Retinal pigment epithelial cell (primary cell): ENCODE measurements around the gene JMJD8.

Experiments
- DNase-seq: peaks from one replicate; pipeline ENCODE4 v3.0.0-alpha.2; 2010; ENCODE audit warnings: low read depth
- H3K4me3 ChIP-seq: 2 replicates; pipeline ENCODE4 v1.5.1; 2011; ENCODE audit warnings: mild to moderate bottlenecking, low read length, control low read depth, moderate library complexity
- TF ChIP-seq, protein P1 (sequence below): conservative IDR thresholded peaks from 2 replicates; pipeline ENCODE4 v1.5.1; 2011; ENCODE audit warnings: low read depth, low read length, control low read depth, inconsistent platforms

Gene JMJD8

DNA sequence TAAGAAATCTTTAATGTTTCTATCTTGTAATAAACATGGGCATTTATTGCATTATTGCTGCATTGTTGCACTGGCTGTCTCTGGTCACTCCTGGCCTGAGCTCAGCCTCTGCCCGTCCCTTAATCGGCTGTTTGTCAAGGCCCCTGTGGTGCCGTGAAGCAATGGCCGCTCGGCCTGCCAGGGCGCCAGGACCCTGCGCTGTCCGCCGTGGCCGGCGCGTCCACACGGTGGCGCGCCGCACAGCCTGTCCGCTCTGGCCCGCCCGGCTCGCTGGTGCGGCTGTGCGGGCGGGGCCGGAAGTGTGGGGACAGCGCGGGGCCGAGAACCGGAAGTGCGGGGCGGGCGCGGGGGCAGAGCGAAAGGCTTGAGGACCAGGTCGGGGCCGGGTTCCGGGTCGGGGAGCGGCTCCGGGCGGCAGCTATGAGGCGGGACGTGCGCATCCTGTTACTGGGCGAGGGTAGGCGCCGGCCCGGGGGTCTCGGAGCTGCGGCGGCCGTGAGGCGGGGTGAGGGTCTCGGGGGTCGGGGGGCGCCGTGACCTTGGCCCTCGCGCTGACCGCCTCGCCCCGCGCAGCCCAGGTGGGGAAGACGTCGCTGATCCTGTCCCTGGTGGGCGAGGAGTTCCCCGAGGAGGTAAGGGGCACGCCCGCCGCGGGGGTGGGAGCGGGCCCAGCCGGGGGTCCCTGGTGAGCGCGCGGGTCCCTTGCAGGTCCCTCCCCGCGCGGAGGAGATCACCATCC is 16.2 kb downstream of the JMJD8 start, which contains the start of gene RHOT2:
Gene RHOT2 (plus strand): TSS at position 353 of the 739 bp plus-strand sequence. CDS start 68 bp downstream, at position 421.
- H3K4me3 ChIP-seq: peak within 1 kb of the TSS; percentile 82
- peak; percentile 39 for DNase-seq
- TF ChIP-seq, protein P1, sequence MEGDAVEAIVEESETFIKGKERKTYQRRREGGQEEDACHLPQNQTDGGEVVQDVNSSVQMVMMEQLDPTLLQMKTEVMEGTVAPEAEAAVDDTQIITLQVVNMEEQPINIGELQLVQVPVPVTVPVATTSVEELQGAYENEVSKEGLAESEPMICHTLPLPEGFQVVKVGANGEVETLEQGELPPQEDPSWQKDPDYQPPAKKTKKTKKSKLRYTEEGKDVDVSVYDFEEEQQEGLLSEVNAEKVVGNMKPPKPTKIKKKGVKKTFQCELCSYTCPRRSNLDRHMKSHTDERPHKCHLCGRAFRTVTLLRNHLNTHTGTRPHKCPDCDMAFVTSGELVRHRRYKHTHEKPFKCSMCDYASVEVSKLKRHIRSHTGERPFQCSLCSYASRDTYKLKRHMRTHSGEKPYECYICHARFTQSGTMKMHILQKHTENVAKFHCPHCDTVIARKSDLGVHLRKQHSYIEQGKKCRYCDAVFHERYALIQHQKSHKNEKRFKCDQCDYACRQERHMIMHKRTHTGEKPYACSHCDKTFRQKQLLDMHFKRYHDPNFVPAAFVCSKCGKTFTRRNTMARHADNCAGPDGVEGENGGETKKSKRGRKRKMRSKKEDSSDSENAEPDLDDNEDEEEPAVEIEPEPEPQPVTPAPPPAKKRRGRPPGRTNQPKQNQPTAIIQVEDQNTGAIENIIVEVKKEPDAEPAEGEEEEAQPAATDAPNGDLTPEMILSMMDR: peak; percentile 60

DNA sequence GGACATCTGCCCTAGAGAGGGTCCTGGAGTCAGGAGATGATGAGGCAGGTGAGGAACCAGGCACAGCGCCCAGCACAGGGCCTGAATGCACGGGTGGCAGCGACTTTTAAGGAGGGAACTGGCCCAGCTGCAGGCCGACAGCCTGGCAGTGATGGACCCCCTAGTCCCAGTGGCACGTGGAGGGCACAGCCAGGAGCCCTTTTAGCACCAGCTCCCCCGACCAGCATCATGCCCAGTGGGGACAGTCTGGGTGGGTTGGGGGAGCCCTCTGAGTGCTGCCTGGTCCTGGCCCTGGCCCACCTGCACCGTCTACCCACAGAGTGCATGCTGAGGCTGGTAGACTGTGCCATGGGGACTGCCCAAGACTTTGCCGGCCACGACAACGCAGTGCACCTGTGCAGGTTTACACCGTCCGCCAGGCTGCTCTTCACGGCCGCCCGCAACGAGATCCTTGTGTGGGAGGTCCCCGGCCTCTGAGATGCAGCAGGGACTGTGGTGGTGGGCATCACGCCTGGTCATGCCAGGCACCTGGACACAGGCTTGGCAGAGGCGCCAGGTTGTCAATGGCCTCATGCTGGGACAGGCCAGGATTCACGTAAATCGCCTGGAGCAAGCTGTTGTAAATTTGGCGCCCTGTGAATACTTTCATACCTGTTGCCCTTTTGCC is 16.9 kb downstream of the JMJD8 start:
- H3K4me3 ChIP-seq: no peak overlapping the region
- DNase-seq: no peak
- TF ChIP-seq, protein P1: no peak

DNA sequence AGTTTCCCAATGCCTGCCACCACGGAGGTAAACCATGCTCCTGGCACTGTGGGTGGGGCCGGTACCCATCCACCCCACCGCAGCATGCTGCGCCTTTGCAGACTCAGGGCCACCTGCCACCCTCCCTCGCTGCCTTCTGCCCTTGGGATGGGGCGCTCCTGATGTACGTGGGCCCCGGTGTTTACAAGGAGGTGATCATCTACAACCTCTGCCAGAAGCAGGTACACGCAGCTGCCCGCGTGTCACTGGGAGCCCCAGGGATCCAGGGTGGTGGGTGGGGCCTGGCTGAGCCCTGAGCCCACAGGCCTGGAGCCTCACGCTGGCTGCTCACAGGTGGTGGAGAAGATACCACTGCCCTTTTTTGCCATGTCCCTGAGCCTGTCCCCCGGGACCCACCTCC is 17.6 kb downstream of the JMJD8 start:
- TF ChIP-seq, protein P1: no peak
- no peak for DNase-seq
- H3K4me3 ChIP-seq: no peak overlapping the region

DNA sequence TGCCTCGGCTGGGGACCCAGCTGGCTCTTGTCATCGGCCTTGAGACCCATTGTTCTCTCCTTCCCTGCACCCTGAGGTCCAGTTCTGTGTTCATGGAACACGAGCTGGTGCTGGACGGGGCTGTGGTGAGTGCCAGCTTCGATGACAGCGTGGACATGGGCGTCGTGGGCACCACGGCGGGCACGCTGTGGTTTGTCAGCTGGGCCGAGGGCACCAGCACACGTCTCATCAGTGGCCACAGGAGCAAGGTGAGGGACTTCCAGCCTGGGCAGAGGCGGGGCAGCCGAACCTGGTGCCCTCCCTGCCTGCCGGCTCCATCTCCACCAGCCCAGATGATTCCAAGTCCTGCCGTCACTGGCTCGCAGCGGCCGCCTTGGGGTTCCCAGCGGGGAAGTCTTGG is 21.5 kb downstream of the JMJD8 start:
- no peak for DNase-seq

DNA sequence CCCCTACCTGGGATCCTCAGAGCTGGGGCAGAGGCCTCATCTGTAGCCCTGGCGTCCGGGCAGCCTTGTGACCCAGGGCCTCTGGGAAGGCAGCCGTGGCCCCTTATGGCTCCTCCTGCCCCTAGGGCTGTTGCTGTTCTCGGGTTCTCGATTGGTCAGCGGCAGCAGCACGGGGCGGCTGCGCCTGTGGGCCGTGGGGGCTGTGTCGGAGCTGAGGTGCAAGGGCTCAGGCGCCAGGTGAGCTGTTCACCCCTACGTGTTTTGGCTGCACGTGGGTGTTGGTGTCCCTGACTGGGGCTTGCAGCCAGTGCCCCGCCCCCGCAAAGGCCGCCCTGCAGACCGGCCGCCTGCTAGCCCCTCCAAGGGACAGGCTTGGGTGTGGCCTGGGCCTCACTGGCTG is 22.0 kb downstream of the JMJD8 start:
- TF ChIP-seq, protein P1: no peak
- no peak for DNase-seq
- no peak overlapping the region for H3K4me3 ChIP-seq

More for the DNA sequence above, 21.5 kb downstream of the JMJD8 start:
- H3K4me3 ChIP-seq: no peak overlapping the region
- TF ChIP-seq, protein P1: no peak

DNA sequence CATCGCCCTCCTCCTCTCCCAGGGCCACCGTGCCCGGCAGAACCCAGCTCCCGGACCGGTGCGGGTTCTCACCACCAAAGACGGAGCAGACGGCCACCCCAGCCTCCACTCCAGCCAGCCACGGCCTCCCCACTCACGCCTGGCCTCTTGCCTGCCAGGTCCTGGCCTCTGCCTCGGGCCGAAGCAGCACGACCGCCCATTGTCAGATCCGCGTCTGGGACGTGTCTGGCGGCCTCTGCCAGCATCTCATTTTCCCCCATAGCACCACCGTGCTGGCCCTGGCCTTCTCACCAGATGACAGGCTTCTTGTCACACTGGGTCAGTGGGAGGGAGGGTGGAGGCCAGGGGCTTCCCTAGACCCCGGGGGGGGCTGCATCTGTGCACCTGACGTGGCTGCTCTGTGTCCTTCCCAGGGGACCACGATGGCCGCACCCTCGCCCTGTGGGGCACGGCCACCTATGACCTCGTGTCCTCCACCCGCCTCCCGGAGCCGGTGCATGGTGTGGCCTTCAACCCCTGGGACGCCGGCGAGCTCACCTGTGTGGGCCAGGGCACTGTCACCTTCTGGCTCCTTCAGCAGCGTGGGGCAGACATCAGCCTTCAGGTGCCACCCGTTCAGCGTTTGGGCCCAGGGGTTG is 22.8 kb downstream of the JMJD8 start:
- H3K4me3 ChIP-seq: no peak overlapping the region
- DNase-seq: no peak
- TF ChIP-seq, protein P1: no peak
